Fibroblast of mammary gland (primary cell): ENCODE results near the gene LIMK1.
A peak's percentile ranks its signal among the peaks of the same experiment; 100 is the strongest.

Source experiments
- DNase-seq: peaks from one replicate; pipeline ENCODE4 v3.0.0-alpha.2; 2010; ENCODE audit warnings: low read depth
- H3K4me3 ChIP-seq: 2 replicates; pipeline ENCODE4 v1.5.1; 2011; ENCODE audit warnings: low read depth, mild to moderate bottlenecking, low read length, moderate library complexity; ENCODE audit not compliant: control insufficient read depth
- TF ChIP-seq, protein P1 (sequence below): conservative IDR thresholded peaks from 2 replicates; pipeline ENCODE4 v1.5.1; 2011; ENCODE audit warnings: low read depth, low read length, inconsistent platforms; ENCODE audit not compliant: control insufficient read depth, insufficient read depth

Gene LIMK1

DNA sequence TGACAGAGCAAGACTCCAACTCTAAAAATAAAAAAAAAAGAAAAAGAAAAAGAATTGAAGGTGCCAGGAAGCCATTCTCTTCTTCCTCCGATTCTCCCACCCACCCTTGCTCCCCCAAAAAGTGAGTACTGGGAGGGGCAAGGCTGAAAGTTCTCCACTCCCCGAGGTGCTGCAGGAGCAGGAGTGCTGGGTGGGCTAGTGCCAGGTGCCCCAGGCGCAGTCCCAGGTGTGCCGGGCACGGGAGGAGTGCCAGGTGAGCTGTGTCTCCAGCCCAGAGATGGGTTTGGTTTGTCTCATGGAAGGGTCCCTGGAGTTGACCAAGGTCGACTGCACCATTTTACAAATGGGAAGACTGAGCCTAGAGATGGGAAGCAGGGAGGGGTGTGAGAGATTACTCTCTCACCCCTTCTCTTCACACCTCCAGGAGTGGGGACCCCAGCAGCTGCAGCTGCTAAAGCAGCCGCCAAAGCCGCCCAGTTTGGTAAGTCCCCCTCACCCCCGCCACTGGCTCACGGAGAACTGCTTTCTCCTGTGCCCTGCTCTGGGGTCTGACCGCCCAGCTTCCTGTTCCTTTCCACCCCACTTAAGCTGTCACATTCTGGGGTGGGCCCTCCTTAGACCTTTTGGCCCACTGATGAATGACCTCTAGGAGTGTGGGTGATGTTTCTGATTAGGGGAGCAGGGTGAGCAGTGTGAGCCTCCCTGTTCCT is 26.2 kb upstream of the LIMK1 start:
- no peak overlapping the region for H3K4me3 ChIP-seq
- TF ChIP-seq, protein P1, sequence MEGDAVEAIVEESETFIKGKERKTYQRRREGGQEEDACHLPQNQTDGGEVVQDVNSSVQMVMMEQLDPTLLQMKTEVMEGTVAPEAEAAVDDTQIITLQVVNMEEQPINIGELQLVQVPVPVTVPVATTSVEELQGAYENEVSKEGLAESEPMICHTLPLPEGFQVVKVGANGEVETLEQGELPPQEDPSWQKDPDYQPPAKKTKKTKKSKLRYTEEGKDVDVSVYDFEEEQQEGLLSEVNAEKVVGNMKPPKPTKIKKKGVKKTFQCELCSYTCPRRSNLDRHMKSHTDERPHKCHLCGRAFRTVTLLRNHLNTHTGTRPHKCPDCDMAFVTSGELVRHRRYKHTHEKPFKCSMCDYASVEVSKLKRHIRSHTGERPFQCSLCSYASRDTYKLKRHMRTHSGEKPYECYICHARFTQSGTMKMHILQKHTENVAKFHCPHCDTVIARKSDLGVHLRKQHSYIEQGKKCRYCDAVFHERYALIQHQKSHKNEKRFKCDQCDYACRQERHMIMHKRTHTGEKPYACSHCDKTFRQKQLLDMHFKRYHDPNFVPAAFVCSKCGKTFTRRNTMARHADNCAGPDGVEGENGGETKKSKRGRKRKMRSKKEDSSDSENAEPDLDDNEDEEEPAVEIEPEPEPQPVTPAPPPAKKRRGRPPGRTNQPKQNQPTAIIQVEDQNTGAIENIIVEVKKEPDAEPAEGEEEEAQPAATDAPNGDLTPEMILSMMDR = no peak
- no peak for DNase-seq

DNA sequence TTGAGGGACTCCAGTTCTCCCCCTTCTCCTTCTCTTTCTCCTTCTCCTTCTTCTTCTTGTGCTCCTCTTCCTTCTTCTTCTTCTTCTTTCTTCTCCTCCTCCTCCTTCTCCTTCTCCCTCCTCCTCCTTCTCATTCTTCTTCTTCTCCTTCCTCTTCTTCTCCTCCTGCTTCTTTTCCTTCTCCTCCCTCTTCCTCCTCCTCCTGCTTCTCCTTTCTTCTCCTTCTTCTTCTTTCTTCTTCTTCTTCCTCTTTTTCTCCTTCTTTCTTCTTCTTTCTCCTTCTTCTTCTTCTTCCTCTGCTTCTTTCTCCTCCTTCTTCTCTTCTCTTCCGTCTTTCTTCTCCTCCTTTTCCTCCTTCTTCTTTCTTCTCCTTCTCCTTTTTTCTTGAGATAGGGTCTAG is 25.6 kb upstream of the LIMK1 start:
- no peak for DNase-seq
- no peak overlapping the region for H3K4me3 ChIP-seq
- TF ChIP-seq, protein P1 = no peak

DNA sequence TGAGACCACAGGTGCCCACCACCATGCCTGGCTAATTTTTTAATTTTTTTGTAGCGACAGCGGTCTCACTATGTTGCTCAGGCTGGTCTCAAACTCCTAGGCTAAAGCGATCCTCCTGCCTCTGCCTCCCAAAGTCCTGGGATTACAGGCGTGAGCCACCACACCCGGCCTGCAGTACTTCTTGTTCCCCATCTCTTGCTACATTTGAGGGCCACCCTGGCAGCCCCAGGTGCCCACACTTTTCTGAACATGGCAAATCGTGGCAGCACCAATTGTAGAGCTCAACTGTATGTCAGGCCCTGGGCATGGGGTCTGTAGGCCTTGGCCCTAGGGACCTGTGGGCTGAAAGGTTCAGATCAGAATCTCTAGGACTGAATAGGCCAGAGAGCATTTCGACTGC is 25.1 kb upstream of the LIMK1 start:
- no peak for DNase-seq
- H3K4me3 ChIP-seq = no peak overlapping the region
- TF ChIP-seq, protein P1 = no peak

DNA sequence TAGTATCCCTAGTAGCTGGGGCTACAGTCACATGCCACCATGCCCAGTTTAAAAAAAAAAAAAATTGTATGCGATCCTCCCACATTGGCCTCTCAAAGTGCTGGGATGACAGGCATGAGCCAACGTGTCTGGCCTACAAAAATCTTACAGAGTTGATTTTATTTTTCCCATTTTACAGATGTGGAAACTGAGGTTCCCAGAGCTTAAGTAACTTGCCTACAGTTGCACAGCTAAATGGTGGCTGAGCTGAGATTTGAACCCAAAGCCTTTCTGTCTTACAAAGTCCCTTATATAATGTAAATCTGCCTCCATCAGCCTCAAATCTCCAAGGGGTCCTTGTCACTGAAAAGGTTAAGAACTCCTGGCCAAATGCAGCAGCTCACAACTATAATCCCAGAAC is 24.6 kb upstream of the LIMK1 start:
- DNase-seq = no peak
- H3K4me3 ChIP-seq = no peak overlapping the region
- TF ChIP-seq, protein P1 = no peak

DNA sequence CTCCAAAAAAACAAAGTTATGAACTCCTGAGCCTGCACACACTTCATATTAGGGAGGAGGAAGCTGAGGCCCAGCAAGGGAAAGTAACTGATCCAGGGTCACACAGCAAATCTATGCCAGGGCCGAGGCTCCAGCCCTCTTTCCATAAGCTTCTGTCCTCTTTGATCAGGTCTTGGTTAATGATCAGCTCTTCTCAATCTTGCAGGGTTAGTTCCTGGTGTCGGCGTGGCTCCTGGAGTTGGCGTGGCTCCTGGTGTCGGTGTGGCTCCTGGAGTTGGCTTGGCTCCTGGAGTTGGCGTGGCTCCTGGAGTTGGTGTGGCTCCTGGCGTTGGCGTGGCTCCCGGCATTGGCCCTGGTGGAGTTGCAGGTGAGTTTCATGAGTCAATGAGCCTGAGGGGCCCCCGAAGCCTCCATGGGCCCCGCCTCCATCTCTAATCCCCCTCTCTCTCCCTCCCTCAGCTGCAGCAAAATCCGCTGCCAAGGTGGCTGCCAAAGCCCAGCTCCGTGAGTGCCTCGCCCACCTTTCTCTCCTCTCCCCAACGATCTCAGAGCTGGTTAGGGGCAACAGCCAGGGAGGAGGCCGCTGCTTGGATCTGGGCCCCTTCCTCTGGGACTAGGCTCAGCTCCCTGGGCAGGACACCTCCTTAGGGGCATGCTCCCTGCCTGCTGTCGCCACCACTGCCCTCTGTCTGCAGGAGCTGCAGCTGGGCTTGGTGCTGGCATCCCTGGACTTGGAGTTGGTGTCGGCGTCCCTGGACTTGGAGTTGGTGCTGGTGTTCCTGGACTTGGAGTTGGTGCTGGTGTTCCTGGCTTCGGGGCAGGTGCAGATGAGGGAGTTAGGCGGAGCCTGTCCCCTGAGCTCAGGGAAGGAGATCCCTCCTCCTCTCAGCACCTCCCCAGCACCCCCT is 23.7 kb upstream of the LIMK1 start:
- no peak overlapping the region for H3K4me3 ChIP-seq
- DNase-seq = no peak
- TF ChIP-seq, protein P1 = no peak

DNA sequence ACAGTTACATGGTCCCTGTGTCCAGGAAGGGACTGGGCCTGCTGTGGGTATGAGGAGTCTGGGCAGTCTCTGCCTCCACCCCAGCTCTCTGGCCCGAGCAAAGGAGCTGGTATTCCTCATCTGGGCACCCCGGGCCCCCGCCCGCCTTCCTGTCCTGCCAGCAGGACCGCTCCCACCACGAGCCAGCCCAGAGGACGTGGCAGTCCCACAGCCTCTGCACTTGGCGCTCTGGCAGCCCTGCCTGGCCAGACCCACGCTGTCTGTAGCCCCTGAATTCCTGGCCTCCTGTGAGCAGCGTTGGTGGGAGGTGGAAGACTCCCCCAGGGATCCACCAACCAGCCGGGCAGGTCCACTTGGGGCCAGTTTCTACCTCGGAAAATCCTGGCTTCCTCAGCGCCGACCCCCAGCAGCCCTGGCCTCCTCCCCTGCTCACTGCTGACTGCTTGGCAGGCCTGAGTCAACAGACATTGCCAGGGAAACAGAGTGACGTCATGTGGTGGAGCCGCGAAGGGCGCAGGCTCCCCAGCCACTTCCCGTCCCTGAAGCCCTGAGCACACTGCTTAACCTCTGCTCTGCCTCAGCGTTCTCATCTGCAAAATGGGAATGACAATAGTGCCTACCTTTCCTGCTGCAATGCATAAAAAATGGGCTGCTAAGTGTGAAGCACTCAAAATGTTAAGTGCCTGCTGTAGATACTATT is 21.6 kb upstream of the LIMK1 start:
- TF ChIP-seq, protein P1 = no peak
- peak; percentile 96 for DNase-seq
- peak overlapping the region; percentile 12 for H3K4me3 ChIP-seq
